Endodermal cell (in vitro differentiated cells): ENCODE data around the gene USP6NL. TPM values are rescaled to one million over a fixed set of nuclear protein-coding genes. Genes with fewer than 3 reads are reported as not detected.
A peak's percentile ranks its signal among the peaks of the same experiment; 100 is the strongest.

Experiments
- DNase-seq: peaks from one replicate; pipeline ENCODE4 v3.0.0-alpha.2; 2017
- H3K27ac ChIP-seq: 2 replicates; pipeline ENCODE4 v1.5.1; 2013; ENCODE audit warnings: mild to moderate bottlenecking, low read depth, low read length, moderate library complexity
- H3K27me3 ChIP-seq: 2 replicates; pipeline ENCODE4 v1.6.1; 2013; ENCODE audit warnings: mild to moderate bottlenecking, low read length, moderate library complexity; ENCODE audit not compliant: insufficient read depth, control insufficient read depth, poor library complexity, severe bottlenecking
- H3K36me3 ChIP-seq: 2 replicates; pipeline ENCODE4 v1.7.0; 2013; ENCODE audit warnings: mild to moderate bottlenecking, low read length, moderate library complexity; ENCODE audit not compliant: control insufficient read depth, insufficient read depth
- H3K4me1 ChIP-seq: one replicate; pipeline ENCODE4 v1.7.0; 2013; ENCODE audit warnings: low read length; ENCODE audit not compliant: control insufficient read depth, insufficient read depth
- H3K4me3 ChIP-seq: 2 replicates; pipeline ENCODE4 v1.5.1; 2013; ENCODE audit warnings: mild to moderate bottlenecking, low read length, moderate library complexity
- H3K9ac ChIP-seq: 2 replicates; pipeline ENCODE4 v1.6.1; 2013; ENCODE audit warnings: mild to moderate bottlenecking, low read length, moderate library complexity; ENCODE audit not compliant: poor library complexity, severe bottlenecking; ENCODE audit errors: extremely low read depth
- H3K9me3 ChIP-seq: 2 replicates; pipeline ENCODE4 v1.6.1; 2013; ENCODE audit warnings: mild to moderate bottlenecking, low read length, moderate library complexity; ENCODE audit not compliant: control insufficient read depth
- H3K27ac Mint-ChIP-seq: 2 replicates; pipeline ENCODE4 v1.8.0; 2020; ENCODE audit warnings: mixed read lengths
- H3K27me3 Mint-ChIP-seq: 2 replicates; pipeline ENCODE4 v1.8.0; 2021; ENCODE audit warnings: mild to moderate bottlenecking, mixed read lengths; ENCODE audit not compliant: insufficient read depth
- H3K36me3 Mint-ChIP-seq: 2 replicates; pipeline ENCODE4 v1.8.0; 2020; ENCODE audit warnings: low read depth, mixed read lengths
- H3K4me1 Mint-ChIP-seq: 2 replicates; pipeline ENCODE4 v1.8.0; 2020; ENCODE audit warnings: mixed read lengths
- H3K4me3 Mint-ChIP-seq: 2 replicates; pipeline ENCODE4 v1.8.0; 2020; ENCODE audit warnings: mild to moderate bottlenecking, moderate library complexity, mixed read lengths
- H3K9me3 Mint-ChIP-seq: 2 replicates; pipeline ENCODE4 v1.8.0; 2020; ENCODE audit warnings: mild to moderate bottlenecking, mixed read lengths
- CTCF ChIP-seq: fragments of 200-600 bp; sonication (generic); conservative IDR thresholded peaks from 2 replicates; pipeline ENCODE4 v1.5.0; 2021; ENCODE audit warnings: antibody characterized with exemption, mild to moderate bottlenecking
- WGBS, 2 experiments: methylation state at CpG; one replicate each; pipeline versions ENCODE4 v1.1.5 to v1.1.7; 2013; ENCODE audit warnings: missing lambda C conversion rate in 2 of 2, mixed read lengths in 1 of 2; ENCODE audit not compliant: insufficient coverage in 1 of 2, insufficient read length in 1 of 2; 5-methylcytosine and 5-hydroxymethylcytosine counted together
- total RNA-seq, 2 donors: library from RNA; stranded (reverse); fragmentation: NEBNext Ultra II Directional in 1 of 2; extraction: Animal tissue kit (Norgen Biotek cat#: 25700) in 1 of 2; gene quantifications; 2 replicates in 1 of 2; 3 replicates in 1 of 2; pipeline ENCODE4 v1.2.1, GENCODE V29; 2021

The USP6NL gene
- total RNA-seq, 2 donors from 2014 or later: 20.6 to 22.9 TPM

- DNase-seq: peak; percentile 20
- H3K4me3 Mint-ChIP-seq: no peak overlapping the region
Measured at GRCh38 chr10:11443468-11444154, 167.8 kb downstream of the USP6NL start.

DNA sequence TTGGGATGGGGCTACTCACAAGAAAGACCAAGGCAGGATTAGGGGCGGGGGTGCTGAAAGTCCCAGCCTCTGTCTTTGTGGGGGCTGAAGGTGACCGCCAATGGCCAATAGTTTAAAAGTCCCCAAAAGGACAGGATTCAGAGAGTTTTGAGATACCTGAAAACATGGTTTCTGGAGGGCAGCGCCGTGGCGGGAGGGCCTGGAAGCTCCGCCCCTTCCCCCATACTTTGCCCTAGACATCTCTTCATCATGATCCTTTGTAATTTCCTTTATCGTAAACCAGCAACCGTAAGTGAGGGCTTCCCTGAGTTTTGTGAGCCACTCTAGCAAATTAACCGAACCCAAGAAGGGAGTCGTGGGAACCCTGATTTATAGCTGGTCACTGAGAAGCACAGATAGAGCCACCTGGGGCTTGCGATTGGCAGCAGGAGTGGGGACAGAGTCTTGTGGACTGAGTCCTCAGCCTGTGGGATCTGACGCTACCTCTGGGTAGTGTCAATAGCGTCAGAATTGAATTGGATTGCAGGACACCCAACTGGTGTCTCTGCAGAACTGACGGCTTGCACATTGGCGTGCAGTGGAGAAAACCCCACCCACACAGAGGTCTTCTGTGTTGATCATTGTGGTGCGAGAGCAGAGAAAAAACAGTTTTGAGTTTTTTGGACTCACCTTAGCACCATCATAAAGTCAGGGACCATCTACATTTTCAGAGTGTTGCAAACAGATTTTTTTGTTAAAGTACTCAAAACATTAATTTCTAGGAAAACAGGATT lies 169.3 kb downstream of the USP6NL start:
- Mint-ChIP-seq H3K9me3 (no peaks in the 10 kb centered on the region), H3K4me3 (no peak overlapping the region), H3K36me3 (no peaks in the 10 kb centered on the region), H3K27ac (no peak overlapping the region), H3K4me1 (no peaks in the 10 kb centered on the region), H3K27me3 (no peaks in the 10 kb centered on the region)
- H3K4me1 ChIP-seq: no peaks in the 10 kb centered on the region
- TF ChIP-seq CTCF: no peak
- no peaks in the 10 kb centered on the region for H3K9me3 ChIP-seq
- WGBS, 2 experiments: 95 to 96% methylated on average over 9 to 16 of the region's 16 CpGs
- no peak overlapping the region for H3K9ac ChIP-seq
- no peaks in the 10 kb centered on the region for H3K36me3 ChIP-seq
- no peak overlapping the region for H3K27ac ChIP-seq
- no peak overlapping the region for H3K4me3 ChIP-seq
- peak; percentile 27 for DNase-seq
- H3K27me3 ChIP-seq: no peaks in the 10 kb centered on the region

More at GRCh38 chr10:11443468-11444154, 167.8 kb downstream of the USP6NL start:
- no peaks in the 10 kb centered on the region for H3K4me1 Mint-ChIP-seq
- peaks cover 3% of the 10 kb centered on the region for H3K27me3 Mint-ChIP-seq
- no peak overlapping the region for H3K27ac ChIP-seq
- H3K27ac Mint-ChIP-seq: no peak overlapping the region
- 94 to 96% methylated on average over 23 of the region's 23 CpGs for WGBS, 2 experiments
- no peaks in the 10 kb centered on the region for H3K27me3 ChIP-seq
- H3K9ac ChIP-seq: no peak overlapping the region
- no peaks in the 10 kb centered on the region for H3K9me3 Mint-ChIP-seq
- no peaks in the 10 kb centered on the region for H3K36me3 ChIP-seq
- H3K9me3 ChIP-seq: no peaks in the 10 kb centered on the region
- H3K4me1 ChIP-seq: no peaks in the 10 kb centered on the region
- no peak for TF ChIP-seq CTCF
- H3K4me3 ChIP-seq: no peak overlapping the region
- H3K36me3 Mint-ChIP-seq: no peaks in the 10 kb centered on the region

DNA sequence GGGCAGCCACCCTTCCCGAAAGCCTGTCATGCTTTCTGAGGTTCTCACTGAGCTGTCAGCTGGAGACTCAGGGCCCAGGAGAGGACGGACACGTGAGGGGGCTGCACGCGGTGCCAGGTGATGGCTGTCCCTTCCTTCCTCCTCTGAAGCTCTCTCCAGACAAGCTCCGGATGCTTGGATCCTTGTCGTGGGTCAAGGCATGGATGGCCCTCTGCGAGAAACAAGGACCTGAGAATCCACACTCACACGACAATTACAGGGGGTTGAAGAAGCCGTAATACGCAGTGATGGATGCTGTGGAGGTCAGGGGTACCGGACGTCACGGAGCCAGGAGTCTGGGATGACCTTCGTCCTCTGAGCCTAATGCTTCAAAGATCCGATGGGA lies 170.3 kb downstream of the USP6NL start:
- H3K4me1 Mint-ChIP-seq: no peaks in the 10 kb centered on the region
- H3K36me3 Mint-ChIP-seq: no peaks in the 10 kb centered on the region
- Histone ChIP-seq H3K9me3 (no peaks in the 10 kb centered on the region), H3K4me3 (no peak overlapping the region), H3K36me3 (no peaks in the 10 kb centered on the region), H3K27ac (no peak overlapping the region), H3K27me3 (no peaks in the 10 kb centered on the region), H3K4me1 (no peaks in the 10 kb centered on the region), H3K9ac (no peak overlapping the region)
- peak; percentile 32 for DNase-seq
- no peak overlapping the region for H3K27ac Mint-ChIP-seq
- no peaks in the 10 kb centered on the region for H3K9me3 Mint-ChIP-seq
- TF ChIP-seq CTCF: no peak
- 92 to 93% methylated on average over 11 to 16 of the region's 16 CpGs for WGBS, 2 experiments
- no peak overlapping the region for H3K4me3 Mint-ChIP-seq
- no peaks in the 10 kb centered on the region for H3K27me3 Mint-ChIP-seq
